ENCODE data around the gene SORL1. TPM values are rescaled to one million over a fixed set of nuclear protein-coding genes. Genes with fewer than 3 reads are reported as not detected.
A peak's percentile ranks its signal among the peaks of the same experiment; 100 is the strongest.

SORL1 gene
- total and polyA plus RNA-seq, 2 of the 13 experiments (the other 11 are each of a cell fraction or from before 2014, with no cell fraction given): 21.3 to 148 TPM

DNA sequence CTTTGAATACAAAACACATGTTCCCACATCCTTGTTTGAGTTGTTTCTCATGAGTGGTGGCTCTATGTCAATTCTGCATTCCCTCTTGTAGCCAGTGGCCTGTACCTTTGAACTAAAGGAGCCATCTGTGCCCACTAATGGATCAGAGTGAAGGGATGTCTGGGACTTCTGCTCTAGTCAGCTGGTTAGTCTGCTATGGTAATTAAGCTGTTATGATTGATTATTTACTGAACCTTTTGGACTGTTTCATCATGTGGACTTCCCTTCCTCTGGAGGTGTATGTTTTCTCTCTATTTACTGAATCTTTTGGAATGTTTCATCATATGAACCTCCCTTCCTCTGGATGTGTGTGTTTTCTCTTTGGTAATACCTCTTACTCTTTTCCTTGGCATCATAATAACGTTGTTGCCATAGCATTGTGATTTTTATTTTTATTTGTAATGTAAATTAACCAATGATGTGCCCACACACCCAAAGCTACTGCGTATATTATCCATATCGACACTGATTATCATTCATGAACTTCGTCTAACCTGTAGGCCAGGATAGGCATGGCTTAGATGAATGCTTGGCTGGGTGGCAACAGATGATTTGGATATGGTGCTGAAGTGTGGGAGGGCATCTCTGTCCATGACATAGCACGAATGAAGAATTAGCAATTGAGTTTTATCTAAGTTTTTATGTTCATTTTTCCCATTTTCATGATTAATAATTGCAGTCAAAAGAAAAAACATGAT is 113.0 kb downstream of the SORL1 start (continued):
- TF ChIP-seq, protein P1, sequence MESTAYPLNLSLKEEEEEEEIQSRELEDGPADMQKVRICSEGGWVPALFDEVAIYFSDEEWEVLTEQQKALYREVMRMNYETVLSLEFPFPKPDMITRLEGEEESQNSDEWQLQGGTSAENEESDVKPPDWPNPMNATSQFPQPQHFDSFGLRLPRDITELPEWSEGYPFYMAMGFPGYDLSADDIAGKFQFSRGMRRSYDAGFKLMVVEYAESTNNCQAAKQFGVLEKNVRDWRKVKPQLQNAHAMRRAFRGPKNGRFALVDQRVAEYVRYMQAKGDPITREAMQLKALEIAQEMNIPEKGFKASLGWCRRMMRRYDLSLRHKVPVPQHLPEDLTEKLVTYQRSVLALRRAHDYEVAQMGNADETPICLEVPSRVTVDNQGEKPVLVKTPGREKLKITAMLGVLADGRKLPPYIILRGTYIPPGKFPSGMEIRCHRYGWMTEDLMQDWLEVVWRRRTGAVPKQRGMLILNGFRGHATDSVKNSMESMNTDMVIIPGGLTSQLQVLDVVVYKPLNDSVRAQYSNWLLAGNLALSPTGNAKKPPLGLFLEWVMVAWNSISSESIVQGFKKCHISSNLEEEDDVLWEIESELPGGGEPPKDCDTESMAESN (CRISPR knock-in tag; conservative IDR thresholded peaks at IDR 0.05): peak; percentile 62; the same call in 1 of the 2 replicates
- TF ChIP-seq EEA1 (CRISPR knock-in tag; IDR thresholded peaks at IDR 0.05; ENCODE audit: borderline replicate concordance) (no peak), NCOR1 (IDR thresholded peaks at IDR 0.05; ENCODE audit: borderline replicate concordance, low read length) (peak; percentile 97), ZFX (CRISPR knock-in tag; IDR thresholded peaks at IDR 0.05; ENCODE audit: low read depth) (no peak), FOXC1 (CRISPR knock-in tag; IDR thresholded peaks at IDR 0.05; ENCODE audit: borderline replicate concordance) (no peak), ZNF333 (CRISPR knock-in tag; IDR thresholded peaks at IDR 0.05; ENCODE audit: borderline replicate concordance) (no peak), PHF5A (CRISPR knock-in tag; IDR thresholded peaks at IDR 0.05; ENCODE audit: low read depth, unreplicated experiment) (peak; percentile 55), GFI1 (CRISPR knock-in tag; IDR thresholded peaks at IDR 0.05; ENCODE audit: borderline replicate concordance) (no peak), ATF1 (CRISPR knock-in tag; IDR thresholded peaks at IDR 0.05) (peak; percentile 45; the same call in 1 of the 2 replicates)
- TF ChIP-seq, protein P2, sequence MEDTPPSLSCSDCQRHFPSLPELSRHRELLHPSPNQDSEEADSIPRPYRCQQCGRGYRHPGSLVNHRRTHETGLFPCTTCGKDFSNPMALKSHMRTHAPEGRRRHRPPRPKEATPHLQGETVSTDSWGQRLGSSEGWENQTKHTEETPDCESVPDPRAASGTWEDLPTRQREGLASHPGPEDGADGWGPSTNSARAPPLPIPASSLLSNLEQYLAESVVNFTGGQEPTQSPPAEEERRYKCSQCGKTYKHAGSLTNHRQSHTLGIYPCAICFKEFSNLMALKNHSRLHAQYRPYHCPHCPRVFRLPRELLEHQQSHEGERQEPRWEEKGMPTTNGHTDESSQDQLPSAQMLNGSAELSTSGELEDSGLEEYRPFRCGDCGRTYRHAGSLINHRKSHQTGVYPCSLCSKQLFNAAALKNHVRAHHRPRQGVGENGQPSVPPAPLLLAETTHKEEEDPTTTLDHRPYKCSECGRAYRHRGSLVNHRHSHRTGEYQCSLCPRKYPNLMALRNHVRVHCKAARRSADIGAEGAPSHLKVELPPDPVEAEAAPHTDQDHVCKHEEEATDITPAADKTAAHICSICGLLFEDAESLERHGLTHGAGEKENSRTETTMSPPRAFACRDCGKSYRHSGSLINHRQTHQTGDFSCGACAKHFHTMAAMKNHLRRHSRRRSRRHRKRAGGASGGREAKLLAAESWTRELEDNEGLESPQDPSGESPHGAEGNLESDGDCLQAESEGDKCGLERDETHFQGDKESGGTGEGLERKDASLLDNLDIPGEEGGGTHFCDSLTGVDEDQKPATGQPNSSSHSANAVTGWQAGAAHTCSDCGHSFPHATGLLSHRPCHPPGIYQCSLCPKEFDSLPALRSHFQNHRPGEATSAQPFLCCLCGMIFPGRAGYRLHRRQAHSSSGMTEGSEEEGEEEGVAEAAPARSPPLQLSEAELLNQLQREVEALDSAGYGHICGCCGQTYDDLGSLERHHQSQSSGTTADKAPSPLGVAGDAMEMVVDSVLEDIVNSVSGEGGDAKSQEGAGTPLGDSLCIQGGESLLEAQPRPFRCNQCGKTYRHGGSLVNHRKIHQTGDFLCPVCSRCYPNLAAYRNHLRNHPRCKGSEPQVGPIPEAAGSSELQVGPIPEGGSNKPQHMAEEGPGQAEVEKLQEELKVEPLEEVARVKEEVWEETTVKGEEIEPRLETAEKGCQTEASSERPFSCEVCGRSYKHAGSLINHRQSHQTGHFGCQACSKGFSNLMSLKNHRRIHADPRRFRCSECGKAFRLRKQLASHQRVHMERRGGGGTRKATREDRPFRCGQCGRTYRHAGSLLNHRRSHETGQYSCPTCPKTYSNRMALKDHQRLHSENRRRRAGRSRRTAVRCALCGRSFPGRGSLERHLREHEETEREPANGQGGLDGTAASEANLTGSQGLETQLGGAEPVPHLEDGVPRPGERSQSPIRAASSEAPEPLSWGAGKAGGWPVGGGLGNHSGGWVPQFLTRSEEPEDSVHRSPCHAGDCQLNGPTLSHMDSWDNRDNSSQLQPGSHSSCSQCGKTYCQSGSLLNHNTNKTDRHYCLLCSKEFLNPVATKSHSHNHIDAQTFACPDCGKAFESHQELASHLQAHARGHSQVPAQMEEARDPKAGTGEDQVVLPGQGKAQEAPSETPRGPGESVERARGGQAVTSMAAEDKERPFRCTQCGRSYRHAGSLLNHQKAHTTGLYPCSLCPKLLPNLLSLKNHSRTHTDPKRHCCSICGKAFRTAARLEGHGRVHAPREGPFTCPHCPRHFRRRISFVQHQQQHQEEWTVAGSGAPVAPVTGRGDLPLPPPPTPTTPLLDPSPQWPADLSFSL (CRISPR knock-in tag; IDR thresholded peaks at IDR 0.05): no peak
- TF ChIP-seq, protein P3, sequence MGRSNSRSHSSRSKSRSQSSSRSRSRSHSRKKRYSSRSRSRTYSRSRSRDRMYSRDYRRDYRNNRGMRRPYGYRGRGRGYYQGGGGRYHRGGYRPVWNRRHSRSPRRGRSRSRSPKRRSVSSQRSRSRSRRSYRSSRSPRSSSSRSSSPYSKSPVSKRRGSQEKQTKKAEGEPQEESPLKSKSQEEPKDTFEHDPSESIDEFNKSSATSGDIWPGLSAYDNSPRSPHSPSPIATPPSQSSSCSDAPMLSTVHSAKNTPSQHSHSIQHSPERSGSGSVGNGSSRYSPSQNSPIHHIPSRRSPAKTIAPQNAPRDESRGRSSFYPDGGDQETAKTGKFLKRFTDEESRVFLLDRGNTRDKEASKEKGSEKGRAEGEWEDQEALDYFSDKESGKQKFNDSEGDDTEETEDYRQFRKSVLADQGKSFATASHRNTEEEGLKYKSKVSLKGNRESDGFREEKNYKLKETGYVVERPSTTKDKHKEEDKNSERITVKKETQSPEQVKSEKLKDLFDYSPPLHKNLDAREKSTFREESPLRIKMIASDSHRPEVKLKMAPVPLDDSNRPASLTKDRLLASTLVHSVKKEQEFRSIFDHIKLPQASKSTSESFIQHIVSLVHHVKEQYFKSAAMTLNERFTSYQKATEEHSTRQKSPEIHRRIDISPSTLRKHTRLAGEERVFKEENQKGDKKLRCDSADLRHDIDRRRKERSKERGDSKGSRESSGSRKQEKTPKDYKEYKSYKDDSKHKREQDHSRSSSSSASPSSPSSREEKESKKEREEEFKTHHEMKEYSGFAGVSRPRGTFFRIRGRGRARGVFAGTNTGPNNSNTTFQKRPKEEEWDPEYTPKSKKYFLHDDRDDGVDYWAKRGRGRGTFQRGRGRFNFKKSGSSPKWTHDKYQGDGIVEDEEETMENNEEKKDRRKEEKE (IDR thresholded peaks at IDR 0.05): no peak
- TF ChIP-seq, protein P4, sequence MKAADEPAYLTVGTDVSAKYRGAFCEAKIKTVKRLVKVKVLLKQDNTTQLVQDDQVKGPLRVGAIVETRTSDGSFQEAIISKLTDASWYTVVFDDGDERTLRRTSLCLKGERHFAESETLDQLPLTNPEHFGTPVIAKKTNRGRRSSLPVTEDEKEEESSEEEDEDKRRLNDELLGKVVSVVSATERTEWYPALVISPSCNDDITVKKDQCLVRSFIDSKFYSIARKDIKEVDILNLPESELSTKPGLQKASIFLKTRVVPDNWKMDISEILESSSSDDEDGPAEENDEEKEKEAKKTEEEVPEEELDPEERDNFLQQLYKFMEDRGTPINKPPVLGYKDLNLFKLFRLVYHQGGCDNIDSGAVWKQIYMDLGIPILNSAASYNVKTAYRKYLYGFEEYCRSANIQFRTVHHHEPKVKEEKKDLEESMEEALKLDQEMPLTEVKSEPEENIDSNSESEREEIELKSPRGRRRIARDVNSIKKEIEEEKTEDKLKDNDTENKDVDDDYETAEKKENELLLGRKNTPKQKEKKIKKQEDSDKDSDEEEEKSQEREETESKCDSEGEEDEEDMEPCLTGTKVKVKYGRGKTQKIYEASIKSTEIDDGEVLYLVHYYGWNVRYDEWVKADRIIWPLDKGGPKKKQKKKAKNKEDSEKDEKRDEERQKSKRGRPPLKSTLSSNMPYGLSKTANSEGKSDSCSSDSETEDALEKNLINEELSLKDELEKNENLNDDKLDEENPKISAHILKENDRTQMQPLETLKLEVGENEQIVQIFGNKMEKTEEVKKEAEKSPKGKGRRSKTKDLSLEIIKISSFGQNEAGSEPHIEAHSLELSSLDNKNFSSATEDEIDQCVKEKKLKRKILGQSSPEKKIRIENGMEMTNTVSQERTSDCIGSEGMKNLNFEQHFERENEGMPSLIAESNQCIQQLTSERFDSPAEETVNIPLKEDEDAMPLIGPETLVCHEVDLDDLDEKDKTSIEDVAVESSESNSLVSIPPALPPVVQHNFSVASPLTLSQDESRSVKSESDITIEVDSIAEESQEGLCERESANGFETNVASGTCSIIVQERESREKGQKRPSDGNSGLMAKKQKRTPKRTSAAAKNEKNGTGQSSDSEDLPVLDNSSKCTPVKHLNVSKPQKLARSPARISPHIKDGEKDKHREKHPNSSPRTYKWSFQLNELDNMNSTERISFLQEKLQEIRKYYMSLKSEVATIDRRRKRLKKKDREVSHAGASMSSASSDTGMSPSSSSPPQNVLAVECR (CRISPR knock-in tag; IDR thresholded peaks at IDR 0.05; ENCODE audit: borderline replicate concordance): peak; percentile 44; the same call in 1 of the 2 replicates

Data from HepG2 (cell line).